ENCODE measurements around the gene NRG3. TPM values are rescaled to one million over a fixed set of nuclear protein-coding genes. Genes with fewer than 3 reads are reported as not detected.
"Not testable (repeated sequence)": the region's sequence is repeated elsewhere in the genome, so short reads cannot be mapped to it uniquely, and the experiment has no call there.

NRG3 gene
- total RNA-seq, 1 donor from 2014 or later: 32.2 TPM

DNA sequence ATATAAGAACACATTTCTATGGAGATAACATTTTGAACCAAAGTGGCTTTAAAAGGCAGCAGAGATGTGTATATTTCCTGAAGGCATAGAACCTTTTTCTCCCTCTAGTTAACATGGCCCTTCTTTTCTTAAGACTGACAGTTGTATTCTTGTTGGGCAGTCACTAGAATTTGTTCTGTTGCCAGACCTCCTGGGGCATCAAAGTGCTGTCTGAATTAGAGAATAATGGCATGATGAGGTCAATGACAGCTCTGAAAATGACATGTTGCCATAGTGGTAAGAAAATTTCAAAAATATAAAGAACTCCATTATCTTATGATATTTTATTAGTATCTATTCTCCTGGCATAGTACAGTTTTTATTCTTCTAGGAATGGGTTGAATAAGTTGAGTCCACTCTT is 446.7 kb downstream of the NRG3 start:
- no peak for DNase-seq (ENCODE audit: low spot score, unreplicated experiment)
- Mint-ChIP-seq H3K27me3 (no peaks in the 10 kb centered on the region), H3K36me3 (ENCODE audit: insufficient read depth) (no peaks in the 10 kb centered on the region), H3K4me1 (ENCODE audit: low read depth) (peaks cover 21% of the 10 kb centered on the region), H3K27ac (no peak overlapping the region), H3K4me3 (ENCODE audit: low read depth) (no peak overlapping the region), H3K9me3 (ENCODE audit: low read depth) (no peaks in the 10 kb centered on the region)
- TF ChIP-seq, protein P1, sequence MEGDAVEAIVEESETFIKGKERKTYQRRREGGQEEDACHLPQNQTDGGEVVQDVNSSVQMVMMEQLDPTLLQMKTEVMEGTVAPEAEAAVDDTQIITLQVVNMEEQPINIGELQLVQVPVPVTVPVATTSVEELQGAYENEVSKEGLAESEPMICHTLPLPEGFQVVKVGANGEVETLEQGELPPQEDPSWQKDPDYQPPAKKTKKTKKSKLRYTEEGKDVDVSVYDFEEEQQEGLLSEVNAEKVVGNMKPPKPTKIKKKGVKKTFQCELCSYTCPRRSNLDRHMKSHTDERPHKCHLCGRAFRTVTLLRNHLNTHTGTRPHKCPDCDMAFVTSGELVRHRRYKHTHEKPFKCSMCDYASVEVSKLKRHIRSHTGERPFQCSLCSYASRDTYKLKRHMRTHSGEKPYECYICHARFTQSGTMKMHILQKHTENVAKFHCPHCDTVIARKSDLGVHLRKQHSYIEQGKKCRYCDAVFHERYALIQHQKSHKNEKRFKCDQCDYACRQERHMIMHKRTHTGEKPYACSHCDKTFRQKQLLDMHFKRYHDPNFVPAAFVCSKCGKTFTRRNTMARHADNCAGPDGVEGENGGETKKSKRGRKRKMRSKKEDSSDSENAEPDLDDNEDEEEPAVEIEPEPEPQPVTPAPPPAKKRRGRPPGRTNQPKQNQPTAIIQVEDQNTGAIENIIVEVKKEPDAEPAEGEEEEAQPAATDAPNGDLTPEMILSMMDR (IDR thresholded peaks at IDR 0.05; ENCODE audit: unreplicated experiment): no peak

DNA sequence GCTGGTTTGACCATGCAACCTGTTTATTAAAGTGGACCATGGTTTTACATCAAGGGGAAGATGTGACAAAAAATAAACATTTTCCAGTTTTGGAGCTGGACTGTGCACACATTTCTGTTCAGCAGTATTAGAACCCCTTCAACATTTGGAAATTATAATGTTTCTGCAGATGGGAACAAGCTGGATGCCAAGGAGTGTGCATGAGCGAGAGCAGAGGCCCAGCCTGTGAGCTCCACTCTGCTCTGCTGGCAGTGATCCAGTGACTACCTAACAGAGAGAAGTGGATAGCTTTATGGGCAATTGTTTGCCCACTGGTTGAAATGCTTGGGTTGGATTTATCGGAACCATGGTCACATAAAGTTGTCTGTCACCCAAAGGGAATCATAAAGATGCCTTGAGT is 456.7 kb downstream of the NRG3 start:
- Mint-ChIP-seq H3K36me3 (ENCODE audit: insufficient read depth) (peaks cover 1% of the 10 kb centered on the region), H3K27ac (no peak overlapping the region)

GRCh38 chr10:82335831-82336230 is 460.8 kb downstream of the NRG3 start:
- Mint-ChIP-seq H3K4me1 (ENCODE audit: low read depth) (peaks cover 2% of the 10 kb centered on the region), H3K4me3 (ENCODE audit: low read depth) (no peak overlapping the region), H3K36me3 (ENCODE audit: insufficient read depth) (peaks cover 1% of the 10 kb centered on the region), H3K27me3 (no peaks in the 10 kb centered on the region), H3K27ac (no peak overlapping the region), H3K9me3 (ENCODE audit: low read depth) (peaks cover 5% of the 10 kb centered on the region)
- DNase-seq (ENCODE audit: low spot score, unreplicated experiment): no peak
- TF ChIP-seq, protein P1 (IDR thresholded peaks at IDR 0.05; ENCODE audit: unreplicated experiment): no peak

More for the DNA sequence above, 456.7 kb downstream of the NRG3 start:
- Mint-ChIP-seq H3K4me3 (ENCODE audit: low read depth) (no peak overlapping the region), H3K4me1 (ENCODE audit: low read depth) (peaks cover 2% of the 10 kb centered on the region), H3K9me3 (ENCODE audit: low read depth) (peaks cover 3% of the 10 kb centered on the region), H3K27me3 (no peaks in the 10 kb centered on the region)
- TF ChIP-seq, protein P1 (IDR thresholded peaks at IDR 0.05; ENCODE audit: unreplicated experiment): no peak
- DNase-seq (ENCODE audit: low spot score, unreplicated experiment): no peak

DNA sequence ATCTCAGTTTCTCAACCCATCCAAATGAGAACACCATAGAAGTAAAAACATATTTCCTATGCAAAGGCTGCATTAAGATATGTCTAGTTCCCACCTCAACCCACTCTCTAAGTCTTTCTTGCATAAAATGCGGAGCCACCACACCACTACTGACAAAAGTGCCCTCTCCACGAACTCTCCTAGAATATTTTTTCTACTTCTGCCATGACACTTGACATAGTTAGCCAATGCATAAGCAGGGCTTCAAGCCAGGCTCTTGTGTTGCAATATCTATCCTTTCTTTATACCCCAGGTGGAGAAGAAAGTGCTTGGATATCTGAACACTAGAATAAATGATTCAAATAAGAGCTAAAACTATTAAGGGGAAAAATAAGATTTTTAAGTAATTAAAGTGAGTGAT is 465.2 kb downstream of the NRG3 start:
- DNase-seq (ENCODE audit: low spot score, unreplicated experiment): no peak
- Mint-ChIP-seq H3K27me3 (no peaks in the 10 kb centered on the region), H3K36me3 (ENCODE audit: insufficient read depth) (no peaks in the 10 kb centered on the region), H3K9me3 (ENCODE audit: low read depth) (peaks cover 3% of the 10 kb centered on the region), H3K4me1 (ENCODE audit: low read depth) (no peaks in the 10 kb centered on the region), H3K27ac (no peak overlapping the region), H3K4me3 (ENCODE audit: low read depth) (no peak overlapping the region)
- TF ChIP-seq, protein P1 (IDR thresholded peaks at IDR 0.05; ENCODE audit: unreplicated experiment): no peak

- H3K27me3 Mint-ChIP-seq; DNase-seq (ENCODE audit: low spot score, unreplicated experiment); H3K9me3 Mint-ChIP-seq (ENCODE audit: low read depth); H3K36me3 Mint-ChIP-seq (ENCODE audit: insufficient read depth); H3K4me1 Mint-ChIP-seq (ENCODE audit: low read depth): not testable (repeated sequence)
- peak overlapping the region; percentile 65 for H3K4me3 Mint-ChIP-seq (ENCODE audit: low read depth)
- peak overlapping the region; percentile 91 for H3K27ac Mint-ChIP-seq
Measured at GRCh38 chr10:82349590-82349989, 474.6 kb downstream of the NRG3 start.

DNA sequence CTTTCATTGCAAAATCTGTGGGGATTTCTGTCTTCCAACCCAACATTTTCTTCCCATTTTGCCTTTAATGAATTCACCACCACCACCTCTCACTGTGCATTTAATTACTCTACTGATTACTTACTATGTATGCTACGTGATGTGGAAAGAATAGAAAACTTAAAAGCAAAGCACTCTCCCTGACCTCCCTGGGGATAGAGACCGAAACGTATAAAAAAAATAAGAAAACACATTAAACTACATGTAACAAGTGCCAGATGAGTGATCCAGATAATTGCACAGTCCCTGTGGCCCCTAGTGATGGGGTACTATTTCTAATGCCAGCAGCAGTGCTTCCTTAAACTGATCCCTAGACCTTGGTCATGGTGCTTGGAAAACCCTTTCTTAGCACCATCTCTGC is 478.4 kb downstream of the NRG3 start:
- TF ChIP-seq, protein P1 (IDR thresholded peaks at IDR 0.05; ENCODE audit: unreplicated experiment): no peak
- Mint-ChIP-seq H3K4me1 (ENCODE audit: low read depth) (no peaks in the 10 kb centered on the region), H3K36me3 (ENCODE audit: insufficient read depth) (peaks cover 2% of the 10 kb centered on the region), H3K27ac (no peak overlapping the region), H3K4me3 (ENCODE audit: low read depth) (no peak overlapping the region), H3K27me3 (no peaks in the 10 kb centered on the region), H3K9me3 (ENCODE audit: low read depth) (no peaks in the 10 kb centered on the region)
- no peak for DNase-seq (ENCODE audit: low spot score, unreplicated experiment)
